ENCODE measurements around the gene CARF.

Gene CARF

GRCh38 chr2:202911512-202912341 lies at the start of gene CARF, which contains the start of gene WDR12:
TSS of gene CARF (plus strand) at chr2:202912275. CDS start at chr2:202941903, 29,628 bp downstream.
TSS of gene WDR12 (minus strand) at chr2:202911673. CDS start at chr2:202911476, 197 bp downstream.
- H3K4me3 ChIP-seq (ENCODE audit: control insufficient read depth, low read depth, low read length): peak within 1 kb of the TSS; percentile 100
- DNase-seq (ENCODE audit: low read depth): peak; percentile 94
- TF ChIP-seq CTCF (conservative IDR thresholded peaks at IDR 0.05; ENCODE audit: control insufficient read depth, insufficient read depth, low read depth, low read length): no peak

GRCh38 chr2:202870431-202871299 lies 41.4 kb upstream of the CARF start:
- peak; percentile 34 for TF ChIP-seq CTCF (conservative IDR thresholded peaks at IDR 0.05; ENCODE audit: control insufficient read depth, insufficient read depth, low read depth, low read length)
- DNase-seq (ENCODE audit: low read depth): peak; percentile 48
- H3K4me3 ChIP-seq (ENCODE audit: control insufficient read depth, low read depth, low read length): peak overlapping the region; percentile 87

DNA sequence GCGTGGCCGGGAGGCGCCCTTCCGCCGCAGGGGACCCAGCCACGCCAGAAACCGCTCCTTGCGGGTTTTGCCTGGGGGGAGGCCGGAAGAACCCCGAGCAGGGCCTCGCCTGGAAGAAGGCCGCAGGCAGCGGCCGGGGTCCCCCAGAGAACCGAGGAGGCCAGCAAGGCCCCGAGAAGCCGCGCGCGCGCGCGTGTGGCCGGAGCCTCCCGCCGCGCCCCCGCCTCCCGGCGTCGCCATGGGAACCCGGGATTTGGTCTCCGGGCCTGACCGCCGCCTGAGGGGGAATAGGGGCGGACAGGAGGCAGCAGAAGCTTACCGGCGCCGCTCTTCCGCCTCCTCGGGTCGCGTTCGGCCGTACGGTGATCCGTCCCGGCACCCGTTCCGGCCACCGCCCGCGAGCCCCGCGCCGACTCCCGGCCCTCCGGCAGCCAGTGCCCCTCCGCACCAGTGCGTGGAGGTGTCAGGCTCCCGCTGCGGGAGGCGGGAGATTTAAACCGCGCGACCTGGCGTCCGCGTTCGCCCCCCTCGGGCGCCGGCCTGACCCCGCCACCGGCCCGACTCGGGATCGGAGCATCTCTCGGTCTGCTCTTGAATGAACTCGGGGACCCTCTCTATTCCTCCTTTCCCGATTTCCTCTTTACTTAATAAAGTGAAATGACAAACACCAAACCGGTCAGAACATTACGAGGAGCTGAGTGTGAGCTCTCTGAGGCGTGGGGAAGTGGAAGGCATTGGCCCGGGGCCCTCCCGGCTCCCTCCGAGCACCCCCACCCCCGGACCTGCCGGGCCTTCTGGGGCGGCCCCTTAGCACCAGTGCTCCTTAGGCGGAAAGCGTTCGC lies 40.6 kb upstream of the CARF start, which contains the start of gene ICA1L:
Gene ICA1L (minus strand): TSS at position 467 of the 842 bp plus-strand sequence. CDS start 42,757 bp downstream, outside the sequence.
- DNase-seq (ENCODE audit: low read depth): peak; percentile 40
- no peak for TF ChIP-seq CTCF (conservative IDR thresholded peaks at IDR 0.05; ENCODE audit: control insufficient read depth, insufficient read depth, low read depth, low read length)
- H3K4me3 ChIP-seq (ENCODE audit: control insufficient read depth, low read depth, low read length): peak within 1 kb of the TSS; percentile 87

DNA sequence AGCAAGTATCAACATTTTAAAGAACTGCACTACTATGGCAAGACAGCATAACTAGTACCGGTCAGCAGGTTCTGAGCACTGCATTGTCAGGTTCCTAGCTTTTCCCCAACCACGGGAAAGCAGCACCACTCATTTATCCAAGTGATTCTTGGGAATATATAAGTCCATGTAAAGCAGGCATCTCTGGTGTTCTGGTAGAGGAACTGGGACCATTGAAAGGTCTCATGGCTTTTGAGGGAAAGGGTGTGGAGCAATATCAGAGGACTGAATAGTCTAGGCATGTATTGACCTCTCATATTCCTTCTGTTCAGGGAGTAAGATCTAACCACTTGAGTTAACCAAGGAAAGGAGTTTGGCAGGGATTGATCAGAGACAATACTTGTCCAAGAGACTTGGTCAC lies 34.4 kb upstream of the CARF start:
- H3K4me3 ChIP-seq (ENCODE audit: control insufficient read depth, low read depth, low read length): no peak overlapping the region
- no peak for TF ChIP-seq CTCF (conservative IDR thresholded peaks at IDR 0.05; ENCODE audit: control insufficient read depth, insufficient read depth, low read depth, low read length)
- no peak for DNase-seq (ENCODE audit: low read depth)

GRCh38 chr2:202881570-202881969 lies 30.5 kb upstream of the CARF start:
- H3K4me3 ChIP-seq (ENCODE audit: control insufficient read depth, low read depth, low read length): no peak overlapping the region
- no peak for DNase-seq (ENCODE audit: low read depth)
- no peak for TF ChIP-seq CTCF (conservative IDR thresholded peaks at IDR 0.05; ENCODE audit: control insufficient read depth, insufficient read depth, low read depth, low read length)

Measured in fibroblast of mammary gland (primary cell).